ENCODE results near the gene ADAMTS17.

DNA sequence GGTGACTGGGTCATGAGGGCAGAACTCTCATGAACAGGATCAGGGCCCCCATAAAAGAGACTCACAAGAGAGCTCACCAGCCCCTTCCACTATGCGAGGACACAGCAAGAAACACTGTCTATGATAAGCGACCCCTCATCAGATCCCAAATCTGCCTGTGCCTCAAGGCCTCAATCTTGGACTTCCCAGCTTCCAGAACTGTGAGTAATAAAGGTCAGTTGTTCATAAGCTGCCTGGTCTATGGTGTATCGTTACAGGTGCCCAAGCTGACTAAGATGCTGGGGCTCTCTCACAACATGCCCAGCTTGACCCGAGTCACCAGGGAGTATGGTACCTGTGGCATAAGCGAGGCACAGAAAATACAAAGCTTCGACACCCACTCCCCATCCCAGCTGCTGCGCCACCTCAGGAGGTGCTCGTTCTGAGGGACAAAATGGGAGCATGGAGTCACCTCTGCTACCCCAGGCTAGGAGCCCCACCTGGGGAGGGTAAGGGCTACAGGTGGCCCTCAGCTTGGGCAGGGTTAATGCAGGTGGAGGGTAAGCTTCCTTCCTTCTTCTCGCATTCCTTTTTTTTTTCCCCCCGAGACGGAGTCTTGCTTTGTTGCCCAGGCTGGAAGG, 234.1 kb downstream of the ADAMTS17 start:
- TF ChIP-seq POLR2A (IDR thresholded peaks at IDR 0.05), result no peak
- TF ChIP-seq, protein P1, sequence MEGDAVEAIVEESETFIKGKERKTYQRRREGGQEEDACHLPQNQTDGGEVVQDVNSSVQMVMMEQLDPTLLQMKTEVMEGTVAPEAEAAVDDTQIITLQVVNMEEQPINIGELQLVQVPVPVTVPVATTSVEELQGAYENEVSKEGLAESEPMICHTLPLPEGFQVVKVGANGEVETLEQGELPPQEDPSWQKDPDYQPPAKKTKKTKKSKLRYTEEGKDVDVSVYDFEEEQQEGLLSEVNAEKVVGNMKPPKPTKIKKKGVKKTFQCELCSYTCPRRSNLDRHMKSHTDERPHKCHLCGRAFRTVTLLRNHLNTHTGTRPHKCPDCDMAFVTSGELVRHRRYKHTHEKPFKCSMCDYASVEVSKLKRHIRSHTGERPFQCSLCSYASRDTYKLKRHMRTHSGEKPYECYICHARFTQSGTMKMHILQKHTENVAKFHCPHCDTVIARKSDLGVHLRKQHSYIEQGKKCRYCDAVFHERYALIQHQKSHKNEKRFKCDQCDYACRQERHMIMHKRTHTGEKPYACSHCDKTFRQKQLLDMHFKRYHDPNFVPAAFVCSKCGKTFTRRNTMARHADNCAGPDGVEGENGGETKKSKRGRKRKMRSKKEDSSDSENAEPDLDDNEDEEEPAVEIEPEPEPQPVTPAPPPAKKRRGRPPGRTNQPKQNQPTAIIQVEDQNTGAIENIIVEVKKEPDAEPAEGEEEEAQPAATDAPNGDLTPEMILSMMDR (IDR thresholded peaks at IDR 0.05), result no peak

Measured in heart left ventricle (tissue), 13 donors.